GM18867 (cell line): ENCODE measurements around the gene FAM114A1.

Experiments used
- ATAC-seq: cut with Tn5 transposase; IDR thresholded peaks from one replicate; pipeline ENCODE4 v1.9.1; 2021; ENCODE audit warnings: mild to moderate bottlenecking, moderate library complexity; ENCODE audit not compliant: unreplicated experiment

Gene FAM114A1

DNA sequence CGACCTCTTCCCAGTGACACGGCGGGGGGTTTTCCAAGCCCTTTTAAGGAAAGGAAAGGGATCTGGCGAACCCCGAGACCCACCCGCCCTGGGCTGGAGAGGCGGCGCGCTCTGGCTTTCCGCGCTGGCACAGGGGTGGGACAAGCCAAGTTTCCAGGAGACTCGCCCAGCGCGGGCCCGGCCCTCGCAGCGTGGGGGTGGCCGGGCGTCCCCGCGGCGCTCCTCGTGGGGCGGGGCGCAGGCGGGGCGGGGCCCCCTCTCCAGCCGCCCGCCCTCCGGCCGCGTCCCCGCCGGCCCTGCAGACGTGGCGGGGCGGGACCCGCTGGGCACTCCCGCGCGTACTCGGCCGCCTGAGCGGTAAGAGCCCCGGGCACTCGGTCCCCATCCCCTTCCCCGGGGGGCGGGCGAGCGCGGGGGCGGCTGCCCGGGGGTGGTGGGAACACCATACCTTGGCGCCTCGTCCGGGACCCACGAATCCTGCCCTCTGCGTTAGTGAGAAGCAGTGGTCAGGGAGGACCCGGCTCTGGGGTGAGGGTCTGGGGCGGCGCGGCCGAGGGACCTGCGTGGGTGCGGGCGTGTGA lies at the start of gene FAM114A1:
FAM114A1 (plus strand) TSS at position 329 of the 581 bp plus-strand sequence. CDS start 10,273 bp downstream, outside the sequence.
- ATAC-seq: peak; percentile 93

GRCh38 chr4:38818441-38818976 lies 49.1 kb upstream of the FAM114A1 start:
- peak; percentile 50 for ATAC-seq

DNA sequence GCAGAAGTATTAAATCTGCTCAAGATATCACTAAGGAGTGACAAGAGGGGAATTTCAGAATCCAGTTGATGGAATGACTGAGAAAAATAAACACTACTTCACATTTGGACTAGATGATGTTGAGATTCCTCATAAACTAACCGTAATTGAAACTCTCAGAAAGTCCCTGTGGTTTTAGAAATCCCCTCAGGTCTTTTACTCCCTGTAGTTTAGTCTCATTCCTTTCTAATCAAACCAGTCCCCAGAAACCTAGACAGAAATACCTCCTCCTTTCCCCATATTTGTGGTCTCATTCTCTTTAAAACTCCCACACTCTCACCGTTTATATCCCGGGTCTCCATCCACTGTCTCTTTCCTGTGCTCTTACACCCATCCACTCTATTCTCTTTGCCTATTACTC lies 48.0 kb upstream of the FAM114A1 start:
- no peak for ATAC-seq

GRCh38 chr4:38820329-38821061 lies 47.1 kb upstream of the FAM114A1 start:
- ATAC-seq: peak; percentile 58

- no peak for ATAC-seq
These were observed 45.9 kb upstream of the FAM114A1 start for GRCh38 chr4:38821739-38822138.

- ATAC-seq: no peak
These were observed 44.8 kb upstream of the FAM114A1 start for GRCh38 chr4:38822748-38823303.

DNA sequence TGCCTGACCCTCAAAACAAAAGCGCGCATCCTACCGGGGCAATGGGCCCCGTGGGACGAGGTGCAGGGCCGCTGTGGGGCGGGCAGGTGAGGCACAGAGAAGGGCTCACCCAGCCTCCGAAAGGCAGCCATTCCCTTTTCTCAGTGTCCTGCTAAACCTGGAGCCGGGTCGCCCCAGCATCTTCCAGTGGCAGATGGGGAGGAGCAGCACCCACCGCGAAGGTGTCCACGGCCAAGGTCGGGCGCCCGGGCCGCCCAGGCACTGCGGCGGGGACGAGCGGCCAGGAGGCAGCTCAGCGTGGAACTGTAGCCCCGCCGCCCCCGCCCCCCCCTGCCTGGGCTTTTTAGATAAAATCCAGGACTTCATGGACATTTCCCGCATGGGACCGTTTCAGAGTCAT lies 43.8 kb upstream of the FAM114A1 start:
- no peak for ATAC-seq

DNA sequence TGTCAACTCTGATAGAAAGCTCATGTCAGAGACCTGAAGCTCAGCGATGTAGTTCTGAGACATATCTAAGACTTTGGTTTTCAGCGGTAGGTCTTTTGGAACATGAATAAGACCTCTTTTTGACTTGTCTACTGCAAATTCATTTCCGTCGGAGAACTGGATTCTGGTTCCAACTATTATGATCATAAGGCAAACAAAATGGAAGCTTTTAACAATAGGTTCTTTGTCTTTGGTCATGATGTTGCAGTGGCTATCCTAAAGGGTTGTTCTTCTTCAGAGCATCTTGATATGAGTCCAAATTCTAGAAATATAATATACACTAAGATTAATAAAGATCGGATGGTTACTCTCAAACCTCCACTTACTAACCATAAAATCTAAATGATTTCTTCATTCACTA lies 38.4 kb upstream of the FAM114A1 start:
- ATAC-seq: no peak

- ATAC-seq: no peak
These were observed 36.0 kb upstream of the FAM114A1 start for GRCh38 chr4:38831653-38832052.

GRCh38 chr4:38832206-38832605 lies 35.4 kb upstream of the FAM114A1 start:
- no peak for ATAC-seq

DNA sequence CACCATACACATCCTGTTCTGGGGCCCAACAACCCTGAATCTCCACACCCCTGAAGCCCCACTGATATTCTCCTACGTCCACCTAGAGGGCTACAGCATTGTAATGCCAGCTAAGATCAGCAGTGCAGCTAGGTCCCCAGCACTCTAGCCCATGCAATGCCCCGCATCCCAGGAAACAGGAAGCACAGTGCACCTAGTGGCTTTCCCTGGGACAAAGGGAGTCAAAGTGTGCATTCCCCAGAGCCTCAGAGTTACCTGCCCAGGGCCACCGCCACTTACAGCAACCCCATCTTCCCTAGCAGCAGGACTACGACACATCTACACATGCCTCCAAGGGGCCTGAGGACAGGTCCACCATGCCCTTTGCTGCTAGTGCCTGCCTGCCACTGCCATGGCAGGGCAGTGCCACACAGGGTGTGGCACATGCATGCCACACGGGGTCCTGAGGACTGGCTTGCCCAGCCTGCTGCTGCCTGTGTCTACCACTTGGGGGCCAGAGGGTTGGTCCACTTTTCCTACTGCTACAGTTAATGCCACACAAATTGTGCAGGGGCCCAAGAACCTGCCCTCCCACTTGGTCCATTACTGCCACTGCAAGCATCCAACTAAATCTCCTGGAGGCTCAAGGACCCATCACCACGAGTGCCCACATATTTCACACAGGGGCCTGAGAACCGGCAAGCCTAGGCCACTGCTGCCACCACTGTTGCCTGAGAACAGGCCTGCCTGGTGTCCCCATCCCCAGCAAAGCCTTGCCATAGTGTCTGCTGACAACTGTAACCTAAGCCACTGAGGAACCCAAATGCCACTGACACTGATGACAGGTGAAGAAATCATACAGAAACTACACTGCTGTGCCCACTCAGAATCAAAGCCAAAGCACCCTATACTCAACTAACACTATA lies 34.7 kb upstream of the FAM114A1 start:
- ATAC-seq: no peak

- no peak for ATAC-seq
These were observed 33.0 kb upstream of the FAM114A1 start for GRCh38 chr4:38834570-38834969.

DNA sequence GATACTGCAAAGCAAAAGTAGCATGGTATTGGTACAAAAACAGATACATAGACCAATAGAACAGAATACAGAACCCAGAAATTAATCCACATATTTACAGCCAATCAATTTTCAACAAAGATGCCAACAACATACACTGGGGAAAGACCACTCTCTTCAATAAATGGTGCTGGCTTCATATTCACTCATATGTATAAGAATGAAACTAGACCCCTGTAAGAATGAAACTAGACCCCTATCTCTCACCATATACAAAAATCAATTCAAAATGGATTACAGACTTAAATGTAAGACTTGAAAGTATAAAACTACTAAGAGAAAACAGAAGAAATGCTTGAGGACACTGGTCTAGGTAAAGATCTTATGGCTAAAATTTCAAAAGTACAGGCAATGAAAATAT lies 30.3 kb upstream of the FAM114A1 start:
- ATAC-seq: no peak

- ATAC-seq: no peak
These were observed 29.8 kb upstream of the FAM114A1 start for GRCh38 chr4:38837849-38838248.

DNA sequence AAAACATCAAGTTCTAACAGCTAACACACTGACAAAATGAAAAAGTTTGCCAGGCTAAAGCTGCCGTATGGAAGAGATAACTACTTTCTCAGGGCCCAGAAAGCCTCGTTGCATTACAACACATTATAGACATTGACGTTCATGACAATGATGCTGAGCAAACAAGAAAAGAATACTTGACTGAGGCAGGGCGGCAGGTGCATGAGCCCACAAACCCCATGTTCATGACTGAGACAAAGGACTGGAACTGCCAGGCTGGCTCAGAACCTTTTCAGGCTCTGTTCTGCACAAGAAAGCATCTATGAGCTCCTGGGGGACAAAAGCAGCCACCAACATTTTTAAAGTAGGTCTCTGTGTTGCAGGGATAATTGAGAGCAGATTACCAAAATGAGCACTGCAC lies 24.6 kb upstream of the FAM114A1 start:
- ATAC-seq: no peak

GRCh38 chr4:38846015-38846414 lies 21.6 kb upstream of the FAM114A1 start:
- ATAC-seq: no peak

- ATAC-seq: no peak
These were observed 12.1 kb upstream of the FAM114A1 start for GRCh38 chr4:38855466-38855865.

DNA sequence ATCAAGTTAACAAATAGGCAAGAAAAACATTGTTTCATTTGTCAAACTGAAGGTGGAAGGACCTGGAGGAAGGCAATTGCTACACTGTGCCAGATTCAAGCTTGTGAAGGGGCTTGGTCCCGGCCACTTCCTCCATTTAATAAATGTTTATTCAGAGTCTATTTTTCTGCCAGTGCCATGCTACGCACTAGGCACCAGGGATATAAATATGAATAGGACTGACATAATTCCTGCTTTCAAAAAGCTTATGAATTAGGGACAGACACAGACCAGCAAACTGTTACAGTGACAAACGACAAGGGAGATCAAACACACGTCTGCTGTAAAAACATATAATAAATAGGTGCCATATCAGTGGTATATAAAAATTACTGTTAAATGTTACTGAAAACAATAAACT lies 11.6 kb upstream of the FAM114A1 start:
- no peak for ATAC-seq

GRCh38 chr4:38856524-38857337 lies 10.9 kb upstream of the FAM114A1 start, which contains the start of gene TLR6:
TLR6 (minus strand) TSS chr4:38856817; CDS start chr4:38829473, 27,344 bp downstream.
- peak; percentile 51 for ATAC-seq
